Measurements from ENCODE around the gene TANGO6.

Gene TANGO6

GRCh38 chr16:68927018-68927417 is 83.7 kb downstream of the TANGO6 start:
- Histone ChIP-seq H3K36me3 (replicated peaks; ENCODE audit: insufficient read depth, low read length) (no peaks in the 10 kb centered on the region; the same call in 1 of the 2 replicates), H3K4me1 (ENCODE audit: low read length) (no peaks in the 10 kb centered on the region), H3F3A (ENCODE audit: insufficient read depth, low read length) (no peaks in the 10 kb centered on the region), H3K9me3 (replicated peaks; ENCODE audit: insufficient read depth, low read length) (no peaks in the 10 kb centered on the region), H3K27me3 (replicated peaks; ENCODE audit: insufficient read depth, low read length) (no peaks in the 10 kb centered on the region), H3K79me2 (ENCODE audit: low read length) (no peaks in the 10 kb centered on the region), H3K9ac (ENCODE audit: low read length) (no peak overlapping the region), H3K4me2 (ENCODE audit: low read depth, low read length) (no peak overlapping the region), H2AFZ (ENCODE audit: low read length) (no peak overlapping the region), H3K27ac (ENCODE audit: low read length) (no peak overlapping the region), H4K20me1 (ENCODE audit: insufficient read depth, low read length) (no peaks in the 10 kb centered on the region), H3K9me2 (replicated peaks; ENCODE audit: insufficient read depth, low read length) (no peaks in the 10 kb centered on the region), H3K4me3 (ENCODE audit: low read length) (no peak overlapping the region)
- DNase-seq = no peak
- TF ChIP-seq EZH2phosphoT487 (IDR thresholded peaks at IDR 0.05; ENCODE audit: low read length) (no peak), CTCF (IDR thresholded peaks at IDR 0.05; ENCODE audit: low read length) (no peak), EZH2 (optimal IDR thresholded peaks at IDR 0.05; ENCODE audit: low read depth, low read length) (no peak)

GRCh38 chr16:68931196-68931595 is 87.9 kb downstream of the TANGO6 start:
- H3K36me3 ChIP-seq (replicated peaks; ENCODE audit: insufficient read depth, low read length) = no peaks in the 10 kb centered on the region; the same call in 1 of the 2 replicates
- H2AFZ ChIP-seq (ENCODE audit: low read length) = no peak overlapping the region
- no peak overlapping the region for H3K4me2 ChIP-seq (ENCODE audit: low read depth, low read length)
- no peak overlapping the region for H3K9ac ChIP-seq (ENCODE audit: low read length)
- DNase-seq = no peak
- no peak overlapping the region for H3K4me3 ChIP-seq (ENCODE audit: low read length)
- no peaks in the 10 kb centered on the region for H3K79me2 ChIP-seq (ENCODE audit: low read length)
- no peak for TF ChIP-seq EZH2phosphoT487 (IDR thresholded peaks at IDR 0.05; ENCODE audit: low read length)
- no peak for TF ChIP-seq EZH2 (optimal IDR thresholded peaks at IDR 0.05; ENCODE audit: low read depth, low read length)
- TF ChIP-seq CTCF (IDR thresholded peaks at IDR 0.05; ENCODE audit: low read length) = no peak
- no peaks in the 10 kb centered on the region for H3F3A ChIP-seq (ENCODE audit: insufficient read depth, low read length)
- H3K9me3 ChIP-seq (replicated peaks; ENCODE audit: insufficient read depth, low read length) = no peaks in the 10 kb centered on the region
- no peaks in the 10 kb centered on the region for H4K20me1 ChIP-seq (ENCODE audit: insufficient read depth, low read length)
- no peaks in the 10 kb centered on the region for H3K9me2 ChIP-seq (replicated peaks; ENCODE audit: insufficient read depth, low read length)
- no peak overlapping the region for H3K27ac ChIP-seq (ENCODE audit: low read length)
- no peaks in the 10 kb centered on the region for H3K4me1 ChIP-seq (ENCODE audit: low read length)
- no peaks in the 10 kb centered on the region for H3K27me3 ChIP-seq (replicated peaks; ENCODE audit: insufficient read depth, low read length)

- H3K4me1 ChIP-seq (ENCODE audit: low read length) = no peaks in the 10 kb centered on the region
- no peaks in the 10 kb centered on the region for H3K9me3 ChIP-seq (replicated peaks; ENCODE audit: insufficient read depth, low read length)
- no peaks in the 10 kb centered on the region for H3K79me2 ChIP-seq (ENCODE audit: low read length)
- H3K4me3 ChIP-seq (ENCODE audit: low read length) = no peak overlapping the region
- H3K27me3 ChIP-seq (replicated peaks; ENCODE audit: insufficient read depth, low read length) = no peaks in the 10 kb centered on the region
- H3K9ac ChIP-seq (ENCODE audit: low read length) = no peak overlapping the region
- TF ChIP-seq CTCF (IDR thresholded peaks at IDR 0.05; ENCODE audit: low read length) (no peak), EZH2 (optimal IDR thresholded peaks at IDR 0.05; ENCODE audit: low read depth, low read length) (no peak), EZH2phosphoT487 (IDR thresholded peaks at IDR 0.05; ENCODE audit: low read length) (no peak)
- H2AFZ ChIP-seq (ENCODE audit: low read length) = no peak overlapping the region
- DNase-seq = no peak
- no peaks in the 10 kb centered on the region; the same call in 1 of the 2 replicates for H3K36me3 ChIP-seq (replicated peaks; ENCODE audit: insufficient read depth, low read length)
- no peaks in the 10 kb centered on the region for H3K9me2 ChIP-seq (replicated peaks; ENCODE audit: insufficient read depth, low read length)
- H4K20me1 ChIP-seq (ENCODE audit: insufficient read depth, low read length) = no peaks in the 10 kb centered on the region
- H3F3A ChIP-seq (ENCODE audit: insufficient read depth, low read length) = no peaks in the 10 kb centered on the region
- H3K27ac ChIP-seq (ENCODE audit: low read length) = no peak overlapping the region
- no peak overlapping the region for H3K4me2 ChIP-seq (ENCODE audit: low read depth, low read length)
Measured at GRCh38 chr16:68934402-68934801, 91.1 kb downstream of the TANGO6 start.

All from MM.1S (cell line).